22Rv1 (cell line): ENCODE measurements around the gene SCUBE2.

Source experiments
- CTCF ChIP-seq: fragments of 450-650 bp; IDR thresholded peaks from 2 replicates; pipeline ENCODE4 v1.5.1; 2017; ENCODE audit warnings: mild to moderate bottlenecking
- ZFX ChIP-seq: fragments of 450-650 bp; IDR thresholded peaks from 2 replicates; pipeline ENCODE4 v1.6.1; 2017; ENCODE audit warnings: antibody characterized with exemption, borderline replicate concordance

DNA sequence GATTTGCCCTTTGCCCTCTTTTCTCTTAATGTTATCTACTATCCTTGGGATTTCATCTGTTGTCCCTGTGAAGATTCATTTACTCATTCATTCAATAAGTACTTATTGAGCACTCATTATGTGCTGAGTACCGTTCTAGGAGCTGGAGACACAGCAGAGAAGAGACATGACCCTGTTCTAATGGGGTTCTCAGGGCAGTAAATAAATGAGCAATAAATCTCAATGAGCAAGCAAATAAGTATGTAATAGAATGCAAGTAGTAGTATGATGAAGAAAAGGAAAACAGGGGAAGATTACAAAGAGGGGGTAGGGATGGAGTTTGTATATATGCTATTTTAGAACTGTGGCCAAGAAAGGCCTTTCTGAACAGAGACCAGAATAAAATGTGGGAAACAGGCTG, 53.4 kb downstream of the SCUBE2 start:
- TF ChIP-seq CTCF (no peak), ZFX (no peak)
